ENCODE measurements around the gene PRKD1.
"Not testable (repeated sequence)": the region's sequence is repeated elsewhere in the genome, so short reads cannot be mapped to it uniquely, and the experiment has no call there.

Gene PRKD1

GRCh38 chr14:29798811-29799210 lies 128.8 kb downstream of the PRKD1 start:
- no peak overlapping the region for H3K4me3 ChIP-seq (ENCODE audit: control insufficient read depth, low read depth, low read length)
- TF ChIP-seq CTCF (conservative IDR thresholded peaks at IDR 0.05; ENCODE audit: control insufficient read depth, insufficient read depth, low read depth, low read length): no peak
- DNase-seq (ENCODE audit: low read depth): no peak

DNA sequence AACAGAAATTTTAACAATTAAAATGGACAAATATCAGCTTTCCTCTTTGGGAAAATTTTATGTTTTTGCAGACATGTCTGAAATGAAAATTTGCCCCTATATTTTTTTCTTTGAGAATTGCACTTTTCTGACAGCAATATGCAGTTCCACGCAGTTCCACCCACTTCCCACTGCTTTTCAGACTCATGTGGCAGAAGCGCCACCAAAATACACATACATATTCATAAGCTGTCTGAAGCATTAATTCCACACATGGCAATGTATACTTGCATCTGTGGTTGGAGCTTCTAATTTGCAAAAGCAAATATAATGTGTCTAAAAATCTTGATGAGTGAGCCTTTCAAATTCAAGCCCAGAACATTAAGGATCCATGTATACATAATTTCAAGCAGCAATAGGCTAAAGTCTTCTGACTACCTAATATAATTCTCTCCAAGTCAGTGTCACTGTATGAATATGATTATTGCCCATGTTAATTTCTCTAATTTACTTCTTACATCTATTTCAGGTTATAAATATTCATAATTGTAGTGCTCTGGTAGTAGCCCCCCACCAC lies 129.5 kb downstream of the PRKD1 start:
- TF ChIP-seq CTCF (conservative IDR thresholded peaks at IDR 0.05; ENCODE audit: control insufficient read depth, insufficient read depth, low read depth, low read length): no peak
- H3K4me3 ChIP-seq (ENCODE audit: control insufficient read depth, low read depth, low read length): no peak overlapping the region
- DNase-seq (ENCODE audit: low read depth): no peak

DNA sequence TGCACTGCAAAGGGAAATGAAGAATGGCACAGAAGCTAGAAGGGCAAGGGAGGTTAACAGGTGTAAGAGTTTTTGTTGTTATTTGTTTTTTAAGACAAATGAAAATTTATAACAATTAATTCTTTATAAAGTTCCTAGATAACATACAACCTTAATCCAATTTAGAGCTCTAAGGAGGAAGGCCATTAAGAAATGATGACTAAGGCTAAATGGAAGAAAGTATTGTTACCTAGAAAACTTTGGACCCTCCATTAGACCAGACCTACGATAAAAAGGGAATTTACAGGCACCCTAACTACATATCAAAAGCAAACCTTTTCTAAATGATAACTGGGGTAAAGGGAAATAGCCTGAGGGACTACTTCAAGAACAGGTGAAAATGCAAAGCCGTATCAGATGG lies 130.8 kb downstream of the PRKD1 start:
- TF ChIP-seq CTCF (conservative IDR thresholded peaks at IDR 0.05; ENCODE audit: control insufficient read depth, insufficient read depth, low read depth, low read length): no peak
- no peak overlapping the region for H3K4me3 ChIP-seq (ENCODE audit: control insufficient read depth, low read depth, low read length)
- no peak for DNase-seq (ENCODE audit: low read depth)

- DNase-seq (ENCODE audit: low read depth): no peak
- TF ChIP-seq CTCF (conservative IDR thresholded peaks at IDR 0.05; ENCODE audit: control insufficient read depth, insufficient read depth, low read depth, low read length): no peak
- no peak overlapping the region for H3K4me3 ChIP-seq (ENCODE audit: control insufficient read depth, low read depth, low read length)
Measured at GRCh38 chr14:29789475-29789874, 138.2 kb downstream of the PRKD1 start.

GRCh38 chr14:29788093-29788492 lies 139.6 kb downstream of the PRKD1 start:
- no peak overlapping the region for H3K4me3 ChIP-seq (ENCODE audit: control insufficient read depth, low read depth, low read length)
- no peak for TF ChIP-seq CTCF (conservative IDR thresholded peaks at IDR 0.05; ENCODE audit: control insufficient read depth, insufficient read depth, low read depth, low read length)
- no peak for DNase-seq (ENCODE audit: low read depth)

GRCh38 chr14:29783556-29783955 lies 144.1 kb downstream of the PRKD1 start:
- TF ChIP-seq CTCF (conservative IDR thresholded peaks at IDR 0.05; ENCODE audit: control insufficient read depth, insufficient read depth, low read depth, low read length): no peak
- no peak overlapping the region for H3K4me3 ChIP-seq (ENCODE audit: control insufficient read depth, low read depth, low read length)
- DNase-seq (ENCODE audit: low read depth): no peak

DNA sequence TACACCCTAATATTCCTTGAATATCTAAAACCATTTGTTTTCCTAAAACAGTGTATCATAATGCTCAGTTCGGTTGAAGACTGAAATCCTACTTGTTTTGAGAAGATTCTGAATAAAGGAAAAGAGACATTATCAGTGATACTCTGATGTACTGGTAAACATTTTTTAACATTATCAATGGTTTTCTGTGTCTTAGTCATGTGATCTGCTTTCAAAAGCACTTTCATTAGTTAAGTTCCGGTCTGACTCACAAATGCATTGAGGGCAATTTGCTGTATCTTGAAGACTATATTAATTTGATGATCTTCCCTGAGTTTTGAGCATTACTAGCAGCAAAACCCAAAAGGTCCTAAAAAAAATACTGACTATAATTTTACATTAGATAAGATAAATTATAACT lies 145.6 kb downstream of the PRKD1 start:
- H3K4me3 ChIP-seq (ENCODE audit: control insufficient read depth, low read depth, low read length): no peak overlapping the region
- no peak for TF ChIP-seq CTCF (conservative IDR thresholded peaks at IDR 0.05; ENCODE audit: control insufficient read depth, insufficient read depth, low read depth, low read length)
- no peak for DNase-seq (ENCODE audit: low read depth)

DNA sequence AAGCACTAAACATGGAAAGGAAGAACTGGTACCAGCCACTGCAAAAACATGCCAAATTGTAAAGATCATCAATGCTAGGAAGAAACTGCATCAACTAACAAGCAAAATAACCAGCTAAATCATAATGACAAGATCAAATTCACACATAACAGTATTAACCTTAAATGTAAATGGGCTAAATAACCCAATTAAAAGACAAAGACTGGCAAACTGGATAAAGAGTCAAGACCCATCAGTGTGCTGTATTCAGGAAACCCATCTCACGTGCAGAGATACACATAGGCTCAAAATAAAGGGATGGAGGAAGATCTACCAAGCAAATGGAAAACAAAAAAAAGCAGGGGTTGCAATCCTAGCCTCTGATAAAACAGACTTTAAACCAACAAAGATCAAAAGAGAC lies 150.5 kb downstream of the PRKD1 start:
- not testable (repeated sequence) for DNase-seq (ENCODE audit: low read depth); H3K4me3 ChIP-seq (ENCODE audit: control insufficient read depth, low read depth, low read length)

Data from fibroblast of mammary gland (primary cell).